Tibial nerve (tissue), 4 donors: ENCODE measurements around the gene CSF3.

Experiments used
- CTCF ChIP-seq, 5 experiments: fragments of 200-600 bp in 3 of 5; fragments of 450-650 bp in 2 of 5; sonication (generic) in 3 of 5; IDR thresholded peaks; one replicate each; pipeline ENCODE4 v1.5.1; 2016 to 2019; ENCODE audit warnings: antibody characterized with exemption in 5 of 5, mild to moderate bottlenecking in 3 of 5, moderate library complexity in 2 of 5
- EP300 ChIP-seq, 2 donors: sonication (generic); formaldehyde crosslinking; IDR thresholded peaks; one replicate each; pipeline ENCODE4 v1.6.1; 2017; ENCODE audit warnings: antibody characterized with exemption in 2 of 2, mild to moderate bottlenecking in 1 of 2

GRCh38 chr17:40024901-40025300 lies 9.7 kb downstream of the CSF3 start:
- TF ChIP-seq CTCF (IDR thresholded peaks at IDR 0.05) = no peak
- no peak for TF ChIP-seq EP300 (IDR thresholded peaks at IDR 0.05)
